Activated CD4-positive, CD25-positive, alpha-beta regulatory T cell treated with anti-CD3 and anti-CD28 coated beads, Interleukin-2, amount 50 U/mL, for 72 hours (primary cell): ENCODE measurements around the gene GPRC5D.

Experiments used
- DNase-seq: peaks from one replicate; pipeline ENCODE4 v3.0.0; 2021

Gene GPRC5D

GRCh38 chr12:12903642-12904609, 48.0 kb downstream of the GPRC5D start:
- no peak for DNase-seq

GRCh38 chr12:12902036-12902435, 49.9 kb downstream of the GPRC5D start:
- DNase-seq, result no peak

GRCh38 chr12:12901158-12901791, 50.7 kb downstream of the GPRC5D start:
- no peak for DNase-seq

GRCh38 chr12:12900786-12901157, 51.2 kb downstream of the GPRC5D start:
- no peak for DNase-seq

- no peak for DNase-seq
Observed at GRCh38 chr12:12899530-12900380, 52.2 kb downstream of the GPRC5D start.

GRCh38 chr12:12898911-12899511, 53.0 kb downstream of the GPRC5D start:
- no peak for DNase-seq

- no peak for DNase-seq
Observed at GRCh38 chr12:12898136-12898717, 53.7 kb downstream of the GPRC5D start.

GRCh38 chr12:12897302-12897701, 54.7 kb downstream of the GPRC5D start:
- no peak for DNase-seq

GRCh38 chr12:12896260-12896659, 55.7 kb downstream of the GPRC5D start:
- no peak for DNase-seq

GRCh38 chr12:12893438-12893837, 58.5 kb downstream of the GPRC5D start:
- no peak for DNase-seq

GRCh38 chr12:12892681-12893141, 59.3 kb downstream of the GPRC5D start:
- DNase-seq, result no peak

GRCh38 chr12:12891881-12892355, 60.1 kb downstream of the GPRC5D start:
- no peak for DNase-seq

- DNase-seq, result peak; percentile 42
Observed at GRCh38 chr12:12891080-12891880, 60.7 kb downstream of the GPRC5D start, which contains the start of gene GPRC5A. GPRC5A (plus strand) TSS chr12:12891562; CDS start chr12:12908250, 16,688 bp downstream.
